HepG2 (cell line): ENCODE measurements around the gene GPR33. TPM values are rescaled to one million over a fixed set of nuclear protein-coding genes. Genes with fewer than 3 reads are reported as not detected.

ENCODE experiments used
- BRD4 ChIP-seq: sonication (generic); formaldehyde crosslinking; IDR thresholded peaks from 2 replicates; pipeline ENCODE4 v1.4.0; 2020; ENCODE audit warnings: missing genetic modification reagents
- ELF4 ChIP-seq: sonication (generic); formaldehyde crosslinking; IDR thresholded peaks from 2 replicates; pipeline ENCODE4 v1.5.0; 2020; ENCODE audit warnings: missing genetic modification reagents, mild to moderate bottlenecking, moderate library complexity, borderline replicate concordance
- FOXA3 ChIP-seq: IDR thresholded peaks from 2 replicates; pipeline ENCODE4 v1.6.1; 2016; ENCODE audit warnings: missing genetic modification reagents, missing compliant biosample characterization
- FOXM1 ChIP-seq: sonication (generic); formaldehyde crosslinking; IDR thresholded peaks from 2 replicates; pipeline ENCODE4 v1.5.0; 2020; ENCODE audit warnings: missing genetic modification reagents
- GATAD2A ChIP-seq: IDR thresholded peaks from 2 replicates; pipeline ENCODE4 v1.6.1; 2016
- IRX3 ChIP-seq: sonication (generic); formaldehyde crosslinking; IDR thresholded peaks from 2 replicates; pipeline ENCODE4 v1.8.1; 2023; ENCODE audit warnings: mild to moderate bottlenecking, low read depth, missing genetic modification reagents, borderline replicate concordance
- KAT7 ChIP-seq: IDR thresholded peaks from 2 replicates; pipeline ENCODE4 v1.6.1; 2018; ENCODE audit warnings: borderline replicate concordance, missing compliant biosample characterization
- NCOA2 ChIP-seq: sonication (generic); formaldehyde crosslinking; IDR thresholded peaks from 2 replicates; pipeline ENCODE4 v1.8.0; 2022; ENCODE audit warnings: inconsistent platforms
- RFX5 ChIP-seq: IDR thresholded peaks from 2 replicates; pipeline ENCODE4 v1.6.1; 2011; ENCODE audit warnings: low read depth, low read length, improper control_type of control experiment
- RFXAP ChIP-seq: sonication (generic); formaldehyde crosslinking; IDR thresholded peaks from 2 replicates; pipeline ENCODE4 v1.4.0; 2020; ENCODE audit warnings: missing genetic modification reagents, borderline replicate concordance
- SIN3B ChIP-seq: fragments of 150-350 bp; IDR thresholded peaks from 2 replicates; pipeline ENCODE4 v1.6.1; 2014; ENCODE audit warnings: low read length
- SMAD9 ChIP-seq: sonication (generic); formaldehyde crosslinking; IDR thresholded peaks from 2 replicates; pipeline ENCODE4 v1.5.1; 2020; ENCODE audit warnings: mild to moderate bottlenecking, missing genetic modification reagents
- SRY ChIP-seq: sonication (generic); formaldehyde crosslinking; IDR thresholded peaks from 2 replicates; pipeline ENCODE4 v1.8.0; 2022; ENCODE audit warnings: mild to moderate bottlenecking, missing genetic modification reagents
- SSRP1 ChIP-seq: IDR thresholded peaks from 2 replicates; pipeline ENCODE4 v1.6.1; 2016; ENCODE audit warnings: control low read depth
- SUZ12 ChIP-seq: fragments of 150-350 bp; IDR thresholded peaks from 2 replicates; pipeline ENCODE4 v1.6.1; 2014; ENCODE audit warnings: low read depth, low read length
- ZFAT ChIP-seq: sonication (generic); formaldehyde crosslinking; conservative IDR thresholded peaks from 2 replicates; pipeline ENCODE4 v1.8.1; 2023; ENCODE audit warnings: missing genetic modification reagents, inconsistent platforms
- ZNF232 ChIP-seq: sonication (generic); formaldehyde crosslinking; IDR thresholded peaks from 2 replicates; pipeline ENCODE4 v1.4.0; 2020; ENCODE audit warnings: missing genetic modification reagents, borderline replicate concordance
- ZNF768 ChIP-seq: sonication (generic); formaldehyde crosslinking; IDR thresholded peaks from 2 replicates; pipeline ENCODE4 v1.4.0; 2020; ENCODE audit warnings: missing genetic modification reagents
- ZNF816 ChIP-seq: sonication (generic); formaldehyde crosslinking; IDR thresholded peaks from 2 replicates; pipeline ENCODE4 v1.8.0; 2022; ENCODE audit warnings: missing genetic modification reagents, mild to moderate bottlenecking, borderline replicate concordance
- polyA plus RNA-seq, 8 experiments: library from polyadenylated mRNA; depleted of rRNA in 3 of 8; stranded (reverse) in 7 of 8; unstranded in 1 of 8; fragments of >200 nt; fragmentation: Illumina TruSeq in 4 of 8; extraction: Trizol in 4 of 8; gene quantifications; 2 replicates each; pipeline versions ENCODE4 v1.2.1 to v1.2.3, GENCODE V29; 2011 to 2016; ENCODE audit warnings: low read depth in 4 of 8, missing spikeins in 1 of 8, mixed read lengths in 1 of 8; ENCODE audit not compliant: insufficient read depth in 1 of 8
- total RNA-seq, 5 experiments: library from RNA; depleted of rRNA; stranded (reverse); fragments of >200 nt; fragmentation: Illumina TruSeq; extraction: Trizol; gene quantifications; 2 replicates each; pipeline ENCODE4 v1.2.3, GENCODE V29; 2016; ENCODE audit warnings: low read depth in 1 of 5
- TF ChIP-seq, protein P1 (sequence below): sonication (generic); formaldehyde crosslinking; IDR thresholded peaks from 2 replicates; pipeline ENCODE4 v1.5.0; 2020; ENCODE audit warnings: mild to moderate bottlenecking, missing genetic modification reagents
- TF ChIP-seq, protein P2 (sequence below): sonication (generic); formaldehyde crosslinking; IDR thresholded peaks from 2 replicates; pipeline ENCODE4 v1.8.1; 2023; ENCODE audit warnings: mild to moderate bottlenecking, missing genetic modification reagents, borderline replicate concordance
- TF ChIP-seq, protein P3 (sequence below): IDR thresholded peaks from 2 replicates; pipeline ENCODE4 v1.6.1; 2016; ENCODE audit warnings: low read depth
- TF ChIP-seq, protein P4 (sequence below): sonication (generic); formaldehyde crosslinking; IDR thresholded peaks from 2 replicates; pipeline ENCODE4 v1.5.1; 2020; ENCODE audit warnings: missing genetic modification reagents, mild to moderate bottlenecking, borderline replicate concordance
- TF ChIP-seq, protein P5 (sequence below): sonication (generic); formaldehyde crosslinking; IDR thresholded peaks from 2 replicates; pipeline ENCODE4 v1.9.0; 2022; ENCODE audit warnings: missing genetic modification reagents, mild to moderate bottlenecking, borderline replicate concordance

Gene GPR33
- total and polyA plus RNA-seq, 2 of the 13 experiments (the other 11 are each of a cell fraction or from before 2014, with no cell fraction given) = not detected

DNA sequence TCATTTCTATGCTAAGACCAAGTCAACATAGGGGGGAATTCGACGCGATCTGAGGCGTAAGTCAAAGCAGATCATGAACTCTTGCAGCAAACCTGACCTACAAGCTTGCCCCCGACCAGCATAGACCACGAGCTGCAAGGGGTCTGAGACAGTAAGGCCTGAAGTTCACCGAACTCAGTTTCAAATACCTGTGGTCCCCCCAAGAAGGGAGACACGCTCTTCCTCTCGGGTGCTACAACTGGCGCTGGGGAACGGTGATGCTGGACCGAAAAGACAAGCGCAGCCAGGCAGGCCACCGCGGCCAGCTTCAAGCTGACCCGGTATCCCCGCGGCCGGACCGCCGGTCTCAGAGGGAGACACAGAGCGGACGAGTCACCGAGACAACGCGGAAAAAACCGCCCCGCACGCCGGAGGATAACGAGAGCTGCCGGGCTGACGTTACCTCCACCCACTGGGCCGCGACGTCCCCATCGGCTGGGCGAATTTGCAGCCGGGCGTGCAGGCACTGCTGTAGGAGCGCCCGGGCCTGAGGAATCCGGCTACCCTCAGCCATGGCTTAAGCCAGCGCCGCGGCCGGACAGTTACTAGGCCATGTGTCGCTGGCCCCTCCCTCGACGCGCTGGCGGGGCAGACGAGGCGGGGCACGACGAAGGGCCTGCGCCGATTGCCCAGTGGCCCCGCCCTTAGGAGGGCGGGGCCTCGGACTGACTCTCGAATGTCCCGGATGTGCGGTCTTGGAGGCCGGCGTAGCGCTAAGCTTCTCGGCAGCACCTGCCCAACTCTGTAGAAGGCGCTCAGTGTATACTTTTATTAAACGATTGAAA, 30.8 kb downstream of the GPR33 start, which contains the start of gene DTD2 (continued):
- TF ChIP-seq ELF4 (CRISPR knock-in tag) (peak; percentile 85; the same call in 1 of the 2 replicates), FOXA3 (CRISPR knock-in tag) (peak; percentile 80), SMAD9 (CRISPR knock-in tag) (peak; percentile 96; the same call in 1 of the 2 replicates), KAT7 (CRISPR knock-in tag) (peak; percentile 100), RFXAP (CRISPR knock-in tag) (peak; percentile 98), NCOA2 (CRISPR knock-in tag) (peak; percentile 86), SSRP1 (CRISPR knock-in tag) (peak; percentile 20; the same call in 1 of the 2 replicates), GATAD2A (CRISPR knock-in tag) (peak; percentile 89), ZNF232 (CRISPR knock-in tag) (peak; percentile 99), SIN3B (0 out of 2 replicates have a peak, but pooled peaks have one; percentile 57), SRY (peak; percentile 99), FOXM1 (peak; percentile 51), ZNF816 (CRISPR knock-in tag) (peak; percentile 100), ZNF768 (peak; percentile 94; the same call in 1 of the 2 replicates), BRD4 (CRISPR knock-in tag) (peak; percentile 100), SUZ12 (no peak), ZFAT (CRISPR knock-in tag) (peak; percentile 96), RFX5 (peak; percentile 68; the same call in 1 of the 2 replicates), IRX3 (CRISPR knock-in tag) (peak; percentile 98)
- TF ChIP-seq, protein P1, sequence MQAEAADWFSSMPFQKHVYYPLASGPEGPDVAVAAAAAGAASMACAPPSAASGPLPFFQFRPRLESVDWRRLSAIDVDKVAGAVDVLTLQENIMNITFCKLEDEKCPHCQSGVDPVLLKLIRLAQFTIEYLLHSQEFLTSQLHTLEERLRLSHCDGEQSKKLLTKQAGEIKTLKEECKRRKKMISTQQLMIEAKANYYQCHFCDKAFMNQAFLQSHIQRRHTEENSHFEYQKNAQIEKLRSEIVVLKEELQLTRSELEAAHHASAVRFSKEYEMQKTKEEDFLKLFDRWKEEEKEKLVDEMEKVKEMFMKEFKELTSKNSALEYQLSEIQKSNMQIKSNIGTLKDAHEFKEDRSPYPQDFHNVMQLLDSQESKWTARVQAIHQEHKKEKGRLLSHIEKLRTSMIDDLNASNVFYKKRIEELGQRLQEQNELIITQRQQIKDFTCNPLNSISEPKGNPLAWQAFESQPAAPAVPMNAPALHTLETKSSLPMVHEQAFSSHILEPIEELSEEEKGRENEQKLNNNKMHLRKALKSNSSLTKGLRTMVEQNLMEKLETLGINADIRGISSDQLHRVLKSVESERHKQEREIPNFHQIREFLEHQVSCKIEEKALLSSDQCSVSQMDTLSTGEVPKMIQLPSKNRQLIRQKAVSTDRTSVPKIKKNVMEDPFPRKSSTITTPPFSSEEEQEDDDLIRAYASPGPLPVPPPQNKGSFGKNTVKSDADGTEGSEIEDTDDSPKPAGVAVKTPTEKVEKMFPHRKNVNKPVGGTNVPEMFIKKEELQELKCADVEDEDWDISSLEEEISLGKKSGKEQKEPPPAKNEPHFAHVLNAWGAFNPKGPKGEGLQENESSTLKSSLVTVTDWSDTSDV = peak; percentile 99
- TF ChIP-seq, protein P2, sequence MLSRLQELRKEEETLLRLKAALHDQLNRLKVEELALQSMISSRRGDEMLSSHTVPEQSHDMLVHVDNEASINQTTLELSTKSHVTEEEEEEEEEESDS (CRISPR knock-in tag) = peak; percentile 69; the same call in 1 of the 2 replicates
- TF ChIP-seq, protein P3, sequence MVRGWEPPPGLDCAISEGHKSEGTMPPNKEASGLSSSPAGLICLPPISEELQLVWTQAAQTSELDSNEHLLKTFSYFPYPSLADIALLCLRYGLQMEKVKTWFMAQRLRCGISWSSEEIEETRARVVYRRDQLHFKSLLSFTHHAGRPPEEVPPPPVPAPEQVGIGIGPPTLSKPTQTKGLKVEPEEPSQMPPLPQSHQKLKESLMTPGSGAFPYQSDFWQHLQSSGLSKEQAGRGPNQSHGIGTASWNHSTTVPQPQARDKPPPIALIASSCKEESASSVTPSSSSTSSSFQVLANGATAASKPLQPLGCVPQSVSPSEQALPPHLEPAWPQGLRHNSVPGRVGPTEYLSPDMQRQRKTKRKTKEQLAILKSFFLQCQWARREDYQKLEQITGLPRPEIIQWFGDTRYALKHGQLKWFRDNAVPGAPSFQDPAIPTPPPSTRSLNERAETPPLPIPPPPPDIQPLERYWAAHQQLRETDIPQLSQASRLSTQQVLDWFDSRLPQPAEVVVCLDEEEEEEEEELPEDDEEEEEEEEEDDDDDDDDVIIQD = peak; percentile 98
- TF ChIP-seq, protein P4, sequence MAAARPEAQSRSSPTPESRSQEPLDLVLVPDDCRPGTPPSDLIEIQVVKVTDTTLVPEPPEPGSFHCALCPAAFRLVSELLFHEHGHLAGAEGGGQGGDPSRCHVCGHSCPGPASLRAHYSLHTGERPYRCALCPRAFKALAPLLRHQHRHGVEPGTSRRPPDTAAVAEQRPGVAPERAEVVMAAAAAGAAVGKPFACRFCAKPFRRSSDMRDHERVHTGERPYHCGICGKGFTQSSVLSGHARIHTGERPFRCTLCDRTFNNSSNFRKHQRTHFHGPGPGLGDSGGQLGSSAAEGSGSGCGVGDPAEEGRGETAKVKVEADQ (CRISPR knock-in tag) = peak; percentile 100
- TF ChIP-seq, protein P5, sequence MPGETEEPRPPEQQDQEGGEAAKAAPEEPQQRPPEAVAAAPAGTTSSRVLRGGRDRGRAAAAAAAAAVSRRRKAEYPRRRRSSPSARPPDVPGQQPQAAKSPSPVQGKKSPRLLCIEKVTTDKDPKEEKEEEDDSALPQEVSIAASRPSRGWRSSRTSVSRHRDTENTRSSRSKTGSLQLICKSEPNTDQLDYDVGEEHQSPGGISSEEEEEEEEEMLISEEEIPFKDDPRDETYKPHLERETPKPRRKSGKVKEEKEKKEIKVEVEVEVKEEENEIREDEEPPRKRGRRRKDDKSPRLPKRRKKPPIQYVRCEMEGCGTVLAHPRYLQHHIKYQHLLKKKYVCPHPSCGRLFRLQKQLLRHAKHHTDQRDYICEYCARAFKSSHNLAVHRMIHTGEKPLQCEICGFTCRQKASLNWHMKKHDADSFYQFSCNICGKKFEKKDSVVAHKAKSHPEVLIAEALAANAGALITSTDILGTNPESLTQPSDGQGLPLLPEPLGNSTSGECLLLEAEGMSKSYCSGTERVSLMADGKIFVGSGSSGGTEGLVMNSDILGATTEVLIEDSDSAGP (CRISPR knock-in tag) = peak; percentile 99
